Measurements from ENCODE around the gene CYP4F3.
"Not testable (repeated sequence)": the region's sequence is repeated elsewhere in the genome, so short reads cannot be mapped to it uniquely, and the experiment has no call there.

The CYP4F3 gene

GRCh38 chr19:15666883-15667282 lies 26.2 kb downstream of the CYP4F3 start:
- DNase-seq (ENCODE audit: low spot score), result no peak

GRCh38 chr19:15669440-15669839 lies 28.7 kb downstream of the CYP4F3 start:
- no peak for DNase-seq (ENCODE audit: low spot score)

GRCh38 chr19:15669891-15670290 lies 29.2 kb downstream of the CYP4F3 start:
- DNase-seq (ENCODE audit: low spot score), result no peak

GRCh38 chr19:15671237-15671821 lies 30.6 kb downstream of the CYP4F3 start:
- no peak for DNase-seq (ENCODE audit: low spot score)

- no peak for DNase-seq (ENCODE audit: low spot score)
These were observed 31.3 kb downstream of the CYP4F3 start for GRCh38 chr19:15671891-15672579.

GRCh38 chr19:15672580-15673175 lies 32.0 kb downstream of the CYP4F3 start, which contains the start of gene CYP4F12:
Gene CYP4F12 (plus strand): TSS chr19:15673087. CDS start chr19:15673530, 443 bp downstream.
- DNase-seq (ENCODE audit: low spot score), result no peak

- DNase-seq (ENCODE audit: low spot score), result no peak
These were observed 32.5 kb downstream of the CYP4F3 start for GRCh38 chr19:15673176-15673654.

GRCh38 chr19:15675560-15675959 lies 34.9 kb downstream of the CYP4F3 start:
- no peak for DNase-seq (ENCODE audit: low spot score)

GRCh38 chr19:15679089-15679488 lies 38.4 kb downstream of the CYP4F3 start:
- no peak for DNase-seq (ENCODE audit: low spot score)

GRCh38 chr19:15679865-15680264 lies 39.2 kb downstream of the CYP4F3 start:
- not testable (repeated sequence) for DNase-seq (ENCODE audit: low spot score)

- no peak for DNase-seq (ENCODE audit: low spot score)
These were observed 40.0 kb downstream of the CYP4F3 start for GRCh38 chr19:15680478-15681322.

- DNase-seq (ENCODE audit: low spot score), result no peak
These were observed 42.7 kb downstream of the CYP4F3 start for GRCh38 chr19:15683411-15683810.

GRCh38 chr19:15684828-15685227 lies 44.1 kb downstream of the CYP4F3 start:
- DNase-seq (ENCODE audit: low spot score), result no peak

- no peak for DNase-seq (ENCODE audit: low spot score)
These were observed 56.0 kb downstream of the CYP4F3 start for GRCh38 chr19:15696654-15697194.

- DNase-seq (ENCODE audit: low spot score), result no peak
These were observed 61.2 kb downstream of the CYP4F3 start for GRCh38 chr19:15701757-15702533.

GRCh38 chr19:15702534-15702930 lies 61.8 kb downstream of the CYP4F3 start:
- DNase-seq (ENCODE audit: low spot score), result no peak

All from AG08395 (cell line).